NB4 (cell line): ENCODE results near the gene EFL1.

ENCODE experiments used
- CTCF ChIP-seq: IDR thresholded peaks from one replicate; pipeline ENCODE4 v1.5.1; 2012; ENCODE audit warnings: low read depth, low read length
- MAX ChIP-seq: IDR thresholded peaks from 2 replicates; pipeline ENCODE4 v1.6.1; 2011; ENCODE audit warnings: low read depth, low read length
- POLR2A ChIP-seq: IDR thresholded peaks from 2 replicates; pipeline ENCODE4 v1.6.1; 2011; ENCODE audit warnings: mild to moderate bottlenecking; ENCODE audit not compliant: insufficient read length; ENCODE audit errors: extremely low read depth

GRCh38 chr15:82080774-82081173 is 181.8 kb downstream of the EFL1 start:
- TF ChIP-seq POLR2A (no peak), CTCF (no peak), MAX (no peak)
